Muscle layer of duodenum (tissue), 2 donors: ENCODE measurements around the gene SLC39A5.

Experiments used
- H3K27ac ChIP-seq: one replicate; pipeline ENCODE4 v1.7.0; 2013; ENCODE audit warnings: mild to moderate bottlenecking, low read length
- H3K27me3 ChIP-seq: one replicate; pipeline ENCODE4 v1.7.0; 2013; ENCODE audit warnings: low read depth, mild to moderate bottlenecking, control low read depth, low read length
- H3K36me3 ChIP-seq, 2 donors: one replicate each; pipeline ENCODE4 v1.7.0; 2013; ENCODE audit warnings: low read length in 2 of 2, control low read depth in 1 of 2, mild to moderate bottlenecking in 1 of 2; ENCODE audit not compliant: insufficient read depth in 2 of 2, control insufficient read depth in 1 of 2
- H3K4me1 ChIP-seq, 2 donors: one replicate each; pipeline ENCODE4 v1.7.0; 2013; ENCODE audit warnings: low read length in 2 of 2, mild to moderate bottlenecking in 2 of 2, control low read depth in 1 of 2, moderate library complexity in 1 of 2; ENCODE audit not compliant: insufficient read depth in 2 of 2, control insufficient read depth in 1 of 2
- H3K4me3 ChIP-seq, 2 donors: one replicate each; pipeline ENCODE4 v1.7.0; 2013; ENCODE audit warnings: low read length in 2 of 2, low read depth in 1 of 2, mild to moderate bottlenecking in 1 of 2
- H3K9me3 ChIP-seq, 2 donors: one replicate each; pipeline ENCODE4 v1.7.0; 2013; ENCODE audit warnings: low read length in 2 of 2, control low read depth in 1 of 2, mild to moderate bottlenecking in 1 of 2; ENCODE audit not compliant: control insufficient read depth in 1 of 2
- donor health status: healthy.

Gene SLC39A5

GRCh38 chr12:56230432-56231183 lies 757 bp downstream of the SLC39A5 start:
- no peaks in the 10 kb centered on the region for H3K9me3 ChIP-seq
- peak overlapping the region in 1 of 2 donors; percentile 52 for H3K4me3 ChIP-seq
- peak overlapping the region; percentile 77 for H3K27ac ChIP-seq
- H3K27me3 ChIP-seq: no peaks in the 10 kb centered on the region
- H3K36me3 ChIP-seq: peaks cover 4 to 9% of the 10 kb centered on the region in 2 donors
- no peaks in the 10 kb centered on the region for H3K4me1 ChIP-seq

- Histone ChIP-seq H3K4me1 (no peaks in the 10 kb centered on the region), H3K27me3 (no peaks in the 10 kb centered on the region), H3K9me3 (no peaks in the 10 kb centered on the region), H3K27ac (peak overlapping the region; percentile 77), H3K36me3 (peaks cover 1 to 12% of the 10 kb centered on the region in 2 donors), H3K4me3 (peak overlapping the region in 1 of 2 donors; percentile 52)
Observed at GRCh38 chr12:56231184-56231582, 1.3 kb downstream of the SLC39A5 start.

DNA sequence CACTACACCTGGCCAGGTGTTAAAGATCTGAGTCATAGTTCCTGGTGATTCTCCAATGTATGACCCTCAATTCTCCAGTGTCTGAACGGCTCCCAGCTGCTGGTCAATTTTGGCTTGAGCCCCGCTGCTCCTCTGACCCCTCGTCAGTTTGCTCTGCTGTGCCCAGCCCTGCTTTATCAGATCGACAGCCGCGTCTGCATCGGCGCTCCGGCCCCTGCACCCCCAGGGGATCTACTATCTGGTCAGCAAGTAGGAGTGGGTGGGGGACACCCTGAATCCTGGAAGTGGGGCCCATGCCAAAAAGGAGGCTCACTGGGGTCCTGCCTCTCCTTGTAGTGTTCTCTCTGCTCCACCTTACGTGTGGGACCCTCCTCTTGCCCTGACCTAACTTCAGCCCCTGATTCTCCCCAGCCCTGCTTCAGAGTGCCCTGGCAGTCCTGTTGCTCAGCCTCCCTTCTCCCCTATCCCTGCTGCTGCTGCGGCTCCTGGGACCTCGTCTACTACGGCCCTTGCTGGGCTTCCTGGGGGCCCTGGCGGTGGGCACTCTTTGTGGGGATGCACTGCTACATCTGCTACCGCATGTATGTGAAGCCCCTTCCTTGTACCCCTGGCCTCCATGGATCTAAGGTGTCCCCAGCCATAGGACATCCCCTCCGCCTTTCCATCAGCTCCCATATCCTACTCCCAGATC lies 5.0 kb downstream of the SLC39A5 start:
- H3K4me3 ChIP-seq: no peak overlapping the region
- H3K4me1 ChIP-seq: no peaks in the 10 kb centered on the region
- no peaks in the 10 kb centered on the region for H3K9me3 ChIP-seq
- no peak overlapping the region for H3K27ac ChIP-seq
- H3K27me3 ChIP-seq: no peaks in the 10 kb centered on the region
- H3K36me3 ChIP-seq: peaks cover 6 to 35% of the 10 kb centered on the region in 2 donors

DNA sequence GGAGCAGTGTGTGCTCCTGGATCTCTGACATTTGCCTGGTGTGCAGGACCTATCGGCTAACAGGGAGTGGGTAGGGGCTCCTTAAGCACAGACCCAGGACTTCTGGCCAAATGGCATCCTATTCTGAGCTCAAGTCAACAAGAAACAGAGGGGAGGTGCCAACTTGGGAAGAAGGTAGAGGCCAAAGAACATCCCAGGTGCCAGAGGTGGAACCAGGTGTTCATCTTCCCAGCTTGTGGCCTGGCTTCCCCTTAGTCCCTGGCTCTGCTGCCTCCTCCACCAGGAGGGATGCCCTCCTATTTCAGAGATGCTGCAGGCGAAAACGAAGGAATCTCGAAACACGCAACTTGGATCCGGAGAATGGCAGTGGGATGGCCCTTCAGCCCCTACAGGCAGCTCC lies 6.2 kb downstream of the SLC39A5 start:
- H3K27me3 ChIP-seq: no peaks in the 10 kb centered on the region
- no peak overlapping the region for H3K27ac ChIP-seq
- H3K36me3 ChIP-seq: peaks cover 15 to 47% of the 10 kb centered on the region in 2 donors
- H3K4me1 ChIP-seq: no peaks in the 10 kb centered on the region
- no peaks in the 10 kb centered on the region for H3K9me3 ChIP-seq
- H3K4me3 ChIP-seq: no peak overlapping the region

DNA sequence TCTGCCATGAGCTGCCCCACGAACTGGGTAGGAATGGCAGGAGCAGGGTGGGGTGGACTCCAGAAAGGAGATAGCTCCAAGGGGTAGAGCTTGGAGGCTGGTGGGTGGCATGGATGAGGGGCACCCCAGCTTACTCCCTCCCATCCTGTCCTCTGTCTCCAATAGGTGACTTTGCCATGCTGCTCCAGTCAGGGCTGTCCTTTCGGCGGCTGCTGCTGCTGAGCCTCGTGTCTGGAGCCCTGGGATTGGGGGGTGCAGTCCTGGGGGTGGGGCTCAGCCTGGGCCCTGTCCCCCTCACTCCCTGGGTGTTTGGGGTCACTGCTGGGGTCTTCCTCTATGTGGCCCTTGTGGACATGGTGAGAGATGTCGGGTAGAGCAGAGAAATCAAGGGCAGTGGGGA lies 7.1 kb downstream of the SLC39A5 start:
- Histone ChIP-seq H3K27ac (no peak overlapping the region), H3K36me3 (peaks cover 20 to 56% of the 10 kb centered on the region in 2 donors), H3K4me1 (no peaks in the 10 kb centered on the region), H3K27me3 (no peaks in the 10 kb centered on the region), H3K9me3 (no peaks in the 10 kb centered on the region), H3K4me3 (no peak overlapping the region)

- peaks cover 24 to 61% of the 10 kb centered on the region in 2 donors for H3K36me3 ChIP-seq
- no peaks in the 10 kb centered on the region for H3K27me3 ChIP-seq
- no peak overlapping the region for H3K27ac ChIP-seq
- H3K4me3 ChIP-seq: no peak overlapping the region
- no peaks in the 10 kb centered on the region for H3K4me1 ChIP-seq
- no peaks in the 10 kb centered on the region for H3K9me3 ChIP-seq
Observed at GRCh38 chr12:56237552-56237951, 7.7 kb downstream of the SLC39A5 start.

DNA sequence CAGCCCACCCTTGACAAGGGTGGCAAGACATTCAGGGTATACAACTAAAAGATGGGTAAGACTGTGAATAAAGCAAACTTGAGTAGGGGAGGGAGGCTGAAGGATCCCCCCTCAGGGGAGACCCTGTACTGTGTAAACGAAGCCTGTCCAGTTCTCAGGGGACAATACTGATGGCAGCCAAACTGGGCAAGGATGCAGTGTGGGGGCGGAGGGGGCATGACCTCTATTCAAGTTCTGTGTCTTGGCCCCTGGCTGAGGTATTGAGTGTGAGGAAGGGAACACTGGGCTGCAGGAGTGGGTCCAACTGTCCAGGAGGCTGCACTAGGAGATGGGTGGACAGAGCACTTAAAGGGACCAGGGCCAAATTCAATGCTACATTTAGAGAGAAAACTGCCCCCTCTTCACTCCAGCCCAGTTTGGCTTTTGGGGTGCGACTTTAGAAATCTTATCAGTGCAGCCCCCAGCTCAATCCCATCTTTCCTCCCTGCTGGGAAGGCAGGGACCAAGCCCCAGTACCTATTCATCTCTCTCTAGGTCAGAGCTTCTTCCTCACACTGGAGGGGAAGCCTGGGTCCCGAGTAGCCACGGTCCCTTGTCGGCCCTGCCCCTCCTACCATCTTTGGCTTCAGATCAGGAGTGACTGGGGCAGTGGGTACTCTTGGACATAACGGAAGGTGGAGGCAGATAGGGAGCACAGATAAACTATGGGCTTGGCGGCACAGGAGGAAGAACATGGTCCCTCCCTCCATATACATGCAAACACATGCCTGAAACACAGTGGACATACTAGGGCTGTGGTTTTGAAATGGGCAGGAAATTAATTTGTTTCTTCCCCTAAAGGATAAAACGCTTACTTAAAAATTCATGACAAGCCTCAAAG lies 11.8 kb downstream of the SLC39A5 start:
- Histone ChIP-seq H3K9me3 (no peaks in the 10 kb centered on the region), H3K36me3 (peaks cover 52 to 91% of the 10 kb centered on the region in 2 donors)

GRCh38 chr12:56242986-56243385 lies 13.1 kb downstream of the SLC39A5 start:
- no peaks in the 10 kb centered on the region for H3K4me1 ChIP-seq
- no peak overlapping the region for H3K27ac ChIP-seq
- no peak overlapping the region for H3K4me3 ChIP-seq
- H3K9me3 ChIP-seq: no peaks in the 10 kb centered on the region
- no peaks in the 10 kb centered on the region for H3K27me3 ChIP-seq
- H3K36me3 ChIP-seq: peaks cover 60 to 91% of the 10 kb centered on the region in 2 donors

More for the DNA sequence above, 11.8 kb downstream of the SLC39A5 start:
- H3K4me3 ChIP-seq: no peak overlapping the region
- no peaks in the 10 kb centered on the region for H3K4me1 ChIP-seq
- no peaks in the 10 kb centered on the region for H3K27me3 ChIP-seq
- no peak overlapping the region for H3K27ac ChIP-seq

- H3K27ac ChIP-seq: no peak overlapping the region
Observed at GRCh38 chr12:56243731-56244181, 13.9 kb downstream of the SLC39A5 start.

DNA sequence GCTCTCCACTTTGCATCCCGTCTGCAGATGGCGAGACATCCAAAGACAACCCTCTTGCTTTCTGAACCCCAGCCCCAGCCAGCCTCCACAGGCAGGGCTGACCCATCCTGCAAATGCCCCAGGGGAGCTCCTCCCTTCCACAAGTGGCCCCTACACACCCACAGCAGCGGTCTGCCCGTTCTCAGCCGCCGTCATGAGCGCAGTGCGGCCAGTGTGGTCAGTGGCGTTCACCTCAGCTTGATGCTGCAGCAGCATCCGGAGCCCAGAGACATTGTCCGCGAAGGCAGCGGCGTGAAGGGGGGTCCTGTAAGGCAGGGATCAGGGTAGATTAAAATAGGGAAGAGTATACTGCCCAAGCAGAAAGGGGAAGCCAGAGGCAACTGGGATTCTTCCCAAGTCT lies 14.6 kb downstream of the SLC39A5 start:
- peaks cover 72 to 92% of the 10 kb centered on the region in 2 donors for H3K36me3 ChIP-seq
- no peak overlapping the region for H3K27ac ChIP-seq
- no peaks in the 10 kb centered on the region for H3K27me3 ChIP-seq

More at GRCh38 chr12:56243731-56244181, 13.9 kb downstream of the SLC39A5 start:
- no peak overlapping the region for H3K4me3 ChIP-seq
- H3K4me1 ChIP-seq: no peaks in the 10 kb centered on the region
- H3K36me3 ChIP-seq: peaks cover 68 to 94% of the 10 kb centered on the region in 2 donors
- no peaks in the 10 kb centered on the region for H3K9me3 ChIP-seq
- no peaks in the 10 kb centered on the region for H3K27me3 ChIP-seq

GRCh38 chr12:56247923-56248322 lies 18.1 kb downstream of the SLC39A5 start:
- Histone ChIP-seq H3K4me3 (no peak overlapping the region), H3K4me1 (no peaks in the 10 kb centered on the region), H3K9me3 (no peaks in the 10 kb centered on the region), H3K27me3 (no peaks in the 10 kb centered on the region), H3K27ac (no peak overlapping the region), H3K36me3 (peaks cover 61 to 77% of the 10 kb centered on the region in 2 donors)

More for the DNA sequence above, 14.6 kb downstream of the SLC39A5 start:
- Histone ChIP-seq H3K4me1 (no peaks in the 10 kb centered on the region), H3K9me3 (no peaks in the 10 kb centered on the region), H3K4me3 (no peak overlapping the region)
